HG03135 (cell line): Measurements from ENCODE around the gene C9orf153.
"Not testable (repeated sequence)": the region's sequence is repeated elsewhere in the genome, so short reads cannot be mapped to it uniquely, and the experiment has no call there.

Experiments
- ATAC-seq: cut with Tn5 transposase; IDR thresholded peaks from one replicate; pipeline ENCODE4 v1.9.1; 2021; ENCODE audit warnings: mild to moderate bottlenecking, moderate library complexity; ENCODE audit not compliant: unreplicated experiment

The C9orf153 gene

GRCh38 chr9:86193088-86193487, 66.4 kb downstream of the C9orf153 start:
- ATAC-seq: no peak

GRCh38 chr9:86190700-86191099, 68.8 kb downstream of the C9orf153 start:
- not testable (repeated sequence) for ATAC-seq

GRCh38 chr9:86187121-86187520, 72.3 kb downstream of the C9orf153 start:
- ATAC-seq: no peak

- ATAC-seq: no peak
Observed at GRCh38 chr9:86186696-86187095, 72.8 kb downstream of the C9orf153 start.

- no peak for ATAC-seq
Observed at GRCh38 chr9:86185872-86186271, 73.6 kb downstream of the C9orf153 start.

GRCh38 chr9:86184138-86184524, 75.3 kb downstream of the C9orf153 start:
- ATAC-seq: no peak

- no peak for ATAC-seq
Observed at GRCh38 chr9:86183229-86184137, 76.0 kb downstream of the C9orf153 start.

GRCh38 chr9:86181379-86182315, 77.8 kb downstream of the C9orf153 start:
- ATAC-seq: no peak

GRCh38 chr9:86178503-86178902, 81.0 kb downstream of the C9orf153 start:
- ATAC-seq: no peak

GRCh38 chr9:86177995-86178394, 81.5 kb downstream of the C9orf153 start:
- ATAC-seq: no peak

GRCh38 chr9:86176468-86176867, 83.0 kb downstream of the C9orf153 start:
- no peak for ATAC-seq

- no peak for ATAC-seq
Observed at GRCh38 chr9:86175743-86176456, 83.6 kb downstream of the C9orf153 start.

- ATAC-seq: no peak
Observed at GRCh38 chr9:86175223-86175622, 84.2 kb downstream of the C9orf153 start.
